ENCODE measurements around the gene RPL37.

RPL37 gene

DNA sequence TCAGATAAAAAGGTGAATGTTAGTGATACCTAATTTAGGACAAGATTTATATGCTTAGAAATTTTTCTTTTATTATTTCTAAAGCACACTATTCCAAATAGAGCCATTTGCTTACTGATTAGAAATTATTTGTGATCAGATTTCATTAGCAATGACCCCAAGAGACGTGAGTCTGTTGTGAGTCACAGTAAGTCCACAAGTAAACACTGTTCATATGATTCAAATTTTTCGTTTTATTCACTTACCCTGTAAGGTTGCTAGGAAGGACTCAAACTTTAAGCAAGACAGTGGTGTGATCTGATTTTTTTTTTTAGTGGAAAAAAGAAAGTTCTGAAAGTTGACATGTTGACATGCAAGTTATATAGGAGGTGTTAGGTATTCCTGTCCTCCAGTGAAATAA, 7.3 kb upstream of the RPL37 start:
- TF ChIP-seq FOXM1 (IDR thresholded peaks at IDR 0.05; ENCODE audit: borderline replicate concordance, low read depth): no peak
- TF ChIP-seq TAF1 (IDR thresholded peaks at IDR 0.05; ENCODE audit: low read depth): no peak
- no peak for TF ChIP-seq YY1 (IDR thresholded peaks at IDR 0.05; ENCODE audit: low read depth)
- no peak for TF ChIP-seq CEBPB (IDR thresholded peaks at IDR 0.05)
- no peak for TF ChIP-seq ZBTB7A (IDR thresholded peaks at IDR 0.05; ENCODE audit: low read depth)
- TF ChIP-seq TEAD4 (IDR thresholded peaks at IDR 0.05): no peak
- TF ChIP-seq NFIC (IDR thresholded peaks at IDR 0.05): no peak
- TF ChIP-seq EGR1 (IDR thresholded peaks at IDR 0.05): no peak
- no peak for TF ChIP-seq EP300 (IDR thresholded peaks at IDR 0.05; ENCODE audit: borderline replicate concordance)
- TF ChIP-seq CREB1 (IDR thresholded peaks at IDR 0.05; ENCODE audit: low read depth): no peak
- TF ChIP-seq, protein P1, sequence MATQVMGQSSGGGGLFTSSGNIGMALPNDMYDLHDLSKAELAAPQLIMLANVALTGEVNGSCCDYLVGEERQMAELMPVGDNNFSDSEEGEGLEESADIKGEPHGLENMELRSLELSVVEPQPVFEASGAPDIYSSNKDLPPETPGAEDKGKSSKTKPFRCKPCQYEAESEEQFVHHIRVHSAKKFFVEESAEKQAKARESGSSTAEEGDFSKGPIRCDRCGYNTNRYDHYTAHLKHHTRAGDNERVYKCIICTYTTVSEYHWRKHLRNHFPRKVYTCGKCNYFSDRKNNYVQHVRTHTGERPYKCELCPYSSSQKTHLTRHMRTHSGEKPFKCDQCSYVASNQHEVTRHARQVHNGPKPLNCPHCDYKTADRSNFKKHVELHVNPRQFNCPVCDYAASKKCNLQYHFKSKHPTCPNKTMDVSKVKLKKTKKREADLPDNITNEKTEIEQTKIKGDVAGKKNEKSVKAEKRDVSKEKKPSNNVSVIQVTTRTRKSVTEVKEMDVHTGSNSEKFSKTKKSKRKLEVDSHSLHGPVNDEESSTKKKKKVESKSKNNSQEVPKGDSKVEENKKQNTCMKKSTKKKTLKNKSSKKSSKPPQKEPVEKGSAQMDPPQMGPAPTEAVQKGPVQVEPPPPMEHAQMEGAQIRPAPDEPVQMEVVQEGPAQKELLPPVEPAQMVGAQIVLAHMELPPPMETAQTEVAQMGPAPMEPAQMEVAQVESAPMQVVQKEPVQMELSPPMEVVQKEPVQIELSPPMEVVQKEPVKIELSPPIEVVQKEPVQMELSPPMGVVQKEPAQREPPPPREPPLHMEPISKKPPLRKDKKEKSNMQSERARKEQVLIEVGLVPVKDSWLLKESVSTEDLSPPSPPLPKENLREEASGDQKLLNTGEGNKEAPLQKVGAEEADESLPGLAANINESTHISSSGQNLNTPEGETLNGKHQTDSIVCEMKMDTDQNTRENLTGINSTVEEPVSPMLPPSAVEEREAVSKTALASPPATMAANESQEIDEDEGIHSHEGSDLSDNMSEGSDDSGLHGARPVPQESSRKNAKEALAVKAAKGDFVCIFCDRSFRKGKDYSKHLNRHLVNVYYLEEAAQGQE (IDR thresholded peaks at IDR 0.05; ENCODE audit: low read depth): no peak
- no peak for TF ChIP-seq RAD21 (IDR thresholded peaks at IDR 0.05; ENCODE audit: low read depth)
- TF ChIP-seq, protein P2, sequence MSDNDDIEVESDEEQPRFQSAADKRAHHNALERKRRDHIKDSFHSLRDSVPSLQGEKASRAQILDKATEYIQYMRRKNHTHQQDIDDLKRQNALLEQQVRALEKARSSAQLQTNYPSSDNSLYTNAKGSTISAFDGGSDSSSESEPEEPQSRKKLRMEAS (IDR thresholded peaks at IDR 0.05): no peak
- TF ChIP-seq TCF12 (IDR thresholded peaks at IDR 0.05; ENCODE audit: low read depth): no peak
- no peak for TF ChIP-seq USF1 (IDR thresholded peaks at IDR 0.05)

DNA sequence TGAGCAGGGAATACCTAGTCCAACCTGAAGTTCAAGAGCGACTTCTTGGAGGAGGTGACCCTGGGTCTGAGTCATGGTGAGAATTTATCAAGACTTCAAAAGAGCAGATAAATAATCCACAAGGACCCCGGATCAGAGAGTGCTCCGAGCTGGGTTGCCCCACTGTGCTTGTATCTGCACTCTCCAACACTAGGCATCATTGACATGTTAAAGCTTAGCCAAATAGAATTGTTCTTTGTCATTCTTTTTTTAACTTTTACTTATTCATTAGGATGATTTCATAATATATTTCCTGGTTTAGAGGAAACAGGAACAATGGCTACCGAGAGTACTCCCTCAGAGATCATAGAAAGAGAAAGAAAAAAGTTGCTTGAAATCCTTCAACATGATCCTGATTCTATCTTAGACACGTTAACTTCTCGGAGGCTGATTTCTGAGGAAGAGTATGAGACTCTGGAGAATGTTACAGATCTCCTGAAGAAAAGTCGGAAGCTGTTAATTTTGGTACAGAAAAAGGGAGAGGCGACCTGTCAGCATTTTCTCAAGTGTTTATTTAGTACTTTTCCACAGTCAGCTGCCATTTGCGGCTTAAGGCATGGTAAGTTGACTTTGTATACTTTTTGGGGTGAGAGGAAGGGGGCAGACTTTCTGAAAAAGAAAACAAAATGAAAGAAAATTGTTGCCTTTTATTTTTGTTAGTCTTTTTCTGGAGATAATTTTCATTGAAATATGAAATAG, 6.2 kb upstream of the RPL37 start, which contains the start of gene CARD6:
CARD6 (plus strand) TSS at position 300 of the 738 bp plus-strand sequence; CDS start at position 316, 16 bp downstream.
- no peak for TF ChIP-seq EP300 (IDR thresholded peaks at IDR 0.05; ENCODE audit: borderline replicate concordance)
- no peak for TF ChIP-seq TAF1 (IDR thresholded peaks at IDR 0.05; ENCODE audit: low read depth)
- no peak for TF ChIP-seq CREB1 (IDR thresholded peaks at IDR 0.05; ENCODE audit: low read depth)
- no peak for TF ChIP-seq FOXM1 (IDR thresholded peaks at IDR 0.05; ENCODE audit: borderline replicate concordance, low read depth)
- TF ChIP-seq YY1 (IDR thresholded peaks at IDR 0.05; ENCODE audit: low read depth): no peak

DNA sequence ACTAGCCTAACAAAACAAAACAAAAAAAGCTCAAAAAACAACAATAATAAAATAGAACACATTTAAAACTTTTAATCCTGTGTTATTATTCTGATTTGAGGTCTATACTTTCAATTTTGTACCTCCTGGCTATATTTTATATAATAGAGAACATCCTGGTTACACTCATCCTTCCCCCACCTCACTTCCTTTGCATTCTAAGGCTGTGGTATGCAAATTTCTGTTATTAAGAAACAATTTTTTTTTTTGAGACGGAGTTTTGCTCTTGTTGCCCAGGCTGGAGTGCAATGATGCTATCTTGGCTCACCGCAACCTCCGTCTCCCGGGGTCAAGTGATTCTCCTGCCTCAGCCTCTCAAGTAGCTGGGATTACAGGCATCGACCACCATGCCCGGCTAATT, 3.1 kb upstream of the RPL37 start:
- no peak for TF ChIP-seq EGR1 (IDR thresholded peaks at IDR 0.05)
- TF ChIP-seq CREB1 (IDR thresholded peaks at IDR 0.05; ENCODE audit: low read depth): no peak
- TF ChIP-seq ZBTB7A (IDR thresholded peaks at IDR 0.05; ENCODE audit: low read depth): no peak
- TF ChIP-seq TCF12 (IDR thresholded peaks at IDR 0.05; ENCODE audit: low read depth): no peak
- no peak for TF ChIP-seq YY1 (IDR thresholded peaks at IDR 0.05; ENCODE audit: low read depth)
- no peak for TF ChIP-seq TEAD4 (IDR thresholded peaks at IDR 0.05)
- no peak for TF ChIP-seq EP300 (IDR thresholded peaks at IDR 0.05; ENCODE audit: borderline replicate concordance)
- TF ChIP-seq FOXM1 (IDR thresholded peaks at IDR 0.05; ENCODE audit: borderline replicate concordance, low read depth): no peak
- TF ChIP-seq, protein P1 (IDR thresholded peaks at IDR 0.05; ENCODE audit: low read depth): no peak
- no peak for TF ChIP-seq CEBPB (IDR thresholded peaks at IDR 0.05)
- no peak for TF ChIP-seq USF1 (IDR thresholded peaks at IDR 0.05)
- TF ChIP-seq TAF1 (IDR thresholded peaks at IDR 0.05; ENCODE audit: low read depth): no peak
- no peak for TF ChIP-seq RAD21 (IDR thresholded peaks at IDR 0.05; ENCODE audit: low read depth)
- no peak for TF ChIP-seq NFIC (IDR thresholded peaks at IDR 0.05)
- TF ChIP-seq, protein P2 (IDR thresholded peaks at IDR 0.05): no peak

GRCh38 chr5:40834391-40834848, 602 bp downstream of the RPL37 start:
- no peak for TF ChIP-seq EP300 (IDR thresholded peaks at IDR 0.05; ENCODE audit: borderline replicate concordance)
- TF ChIP-seq FOXM1 (IDR thresholded peaks at IDR 0.05; ENCODE audit: borderline replicate concordance, low read depth): no peak
- TF ChIP-seq TAF1 (IDR thresholded peaks at IDR 0.05; ENCODE audit: low read depth): no peak
- no peak for TF ChIP-seq CREB1 (IDR thresholded peaks at IDR 0.05; ENCODE audit: low read depth)
- TF ChIP-seq, protein P2 (IDR thresholded peaks at IDR 0.05): no peak; the same call in 1 of the 2 replicates
- TF ChIP-seq YY1 (IDR thresholded peaks at IDR 0.05; ENCODE audit: low read depth): no peak
- no peak for TF ChIP-seq ZBTB7A (IDR thresholded peaks at IDR 0.05; ENCODE audit: low read depth)
- no peak for TF ChIP-seq NFIC (IDR thresholded peaks at IDR 0.05)
- TF ChIP-seq CEBPB (IDR thresholded peaks at IDR 0.05): no peak
- TF ChIP-seq USF1 (IDR thresholded peaks at IDR 0.05): no peak
- TF ChIP-seq EGR1 (IDR thresholded peaks at IDR 0.05): no peak
- no peak for TF ChIP-seq RAD21 (IDR thresholded peaks at IDR 0.05; ENCODE audit: low read depth)
- TF ChIP-seq TCF12 (IDR thresholded peaks at IDR 0.05; ENCODE audit: low read depth): no peak
- TF ChIP-seq, protein P1 (IDR thresholded peaks at IDR 0.05; ENCODE audit: low read depth): no peak
- TF ChIP-seq TEAD4 (IDR thresholded peaks at IDR 0.05): no peak

All from Ishikawa (cell line).